CD8-positive, alpha-beta memory T cell (primary cell): Measurements from ENCODE around the gene FCF1. TPM values are rescaled to one million over a fixed set of nuclear protein-coding genes. Genes with fewer than 3 reads are reported as not detected.
A peak's percentile ranks its signal among the peaks of the same experiment; 100 is the strongest.

Source experiments
- CTCF ChIA-PET: fragments of 350-600 bp; sonication (Branson Sonifier 250); formaldehyde crosslinking; loops from one replicate; lab custom pipeline; 2021; ENCODE audit warnings: antibody characterized with exemption; lab: Charles Lee
- POLR2A ChIA-PET: fragments of 350-600 bp; sonication (Branson Sonifier 250); formaldehyde crosslinking; loops from one replicate; lab custom pipeline; 2021; ENCODE audit warnings: antibody characterized with exemption; lab: Charles Lee
- DNase-seq, 5 donors: peaks; one replicate each; pipeline versions ENCODE4 v3.0.0 to v3.0.0-alpha.2; 2020 to 2022; ENCODE audit warnings: mixed read lengths in 1 of 5
- H3K27ac ChIP-seq: one replicate; pipeline ENCODE4 v1.7.0; 2013; ENCODE audit warnings: low read depth, mild to moderate bottlenecking, low read length, moderate library complexity
- H3K27me3 ChIP-seq: 2 replicates; pipeline ENCODE4 v1.7.0; 2013; ENCODE audit warnings: low read length, mild to moderate bottlenecking; ENCODE audit not compliant: insufficient read depth, poor library complexity, severe bottlenecking
- H3K36me3 ChIP-seq: 2 replicates; pipeline ENCODE4 v1.7.0; 2013; ENCODE audit warnings: mild to moderate bottlenecking, low read length, moderate library complexity; ENCODE audit not compliant: insufficient read depth
- H3K4me1 ChIP-seq: 2 replicates; pipeline ENCODE4 v1.7.0; 2013; ENCODE audit warnings: mild to moderate bottlenecking, low read length, moderate library complexity; ENCODE audit not compliant: insufficient read depth
- H3K4me3 ChIP-seq: 2 replicates; pipeline ENCODE4 v1.7.0; 2013; ENCODE audit warnings: mild to moderate bottlenecking, low read length
- H3K9me3 ChIP-seq: 2 replicates; pipeline ENCODE4 v1.7.0; 2013; ENCODE audit warnings: mild to moderate bottlenecking, low read length
- H3K27ac Mint-ChIP-seq, 8 donors: one replicate each; pipeline ENCODE4 v1.8.0; 2020 to 2021; ENCODE audit warnings: mixed read lengths in 8 of 8, mild to moderate bottlenecking in 6 of 8, inconsistent platforms in 3 of 8, moderate library complexity in 3 of 8
- H3K27me3 Mint-ChIP-seq, 2 donors: one replicate each; pipeline ENCODE4 v1.8.0; 2020 to 2021; ENCODE audit warnings: mixed read lengths in 2 of 2, mild to moderate bottlenecking in 1 of 2, moderate library complexity in 1 of 2
- H3K36me3 Mint-ChIP-seq, 3 donors: one replicate each; pipeline ENCODE4 v1.8.0; 2020 to 2021; ENCODE audit warnings: mixed read lengths in 3 of 3, inconsistent platforms in 1 of 3, mild to moderate bottlenecking in 1 of 3
- H3K4me1 Mint-ChIP-seq, 3 donors: one replicate each; pipeline ENCODE4 v1.8.0; 2020 to 2021; ENCODE audit warnings: mixed read lengths in 3 of 3, inconsistent platforms in 1 of 3, mild to moderate bottlenecking in 1 of 3
- H3K4me3 Mint-ChIP-seq, 7 donors: one replicate each; pipeline ENCODE4 v1.8.0; 2020 to 2021; ENCODE audit warnings: mixed read lengths in 7 of 7, mild to moderate bottlenecking in 6 of 7, moderate library complexity in 4 of 7, inconsistent platforms in 2 of 7
- H3K9me3 Mint-ChIP-seq, 5 donors: one replicate each; pipeline ENCODE4 v1.8.0; 2020 to 2022; ENCODE audit warnings: mixed read lengths in 5 of 5, mild to moderate bottlenecking in 3 of 5, moderate library complexity in 2 of 5, inconsistent platforms in 1 of 5
- polyA plus RNA-seq: library from polyadenylated mRNA; unstranded; fragments of 300-500 nt; fragmentation: Illumina TruSeq; gene quantifications from one replicate; pipeline ENCODE4 v1.2.3, GENCODE V29; 2021
- total RNA-seq, 2 experiments: library from RNA; stranded (reverse); gene quantifications; one replicate each; pipeline ENCODE4 v1.2.3, GENCODE V29; 2021

FCF1 gene
- total and polyA plus RNA-seq, 3 experiments from 2014 or later, result 33.0 to 88.6 (median 87.2) TPM

DNA sequence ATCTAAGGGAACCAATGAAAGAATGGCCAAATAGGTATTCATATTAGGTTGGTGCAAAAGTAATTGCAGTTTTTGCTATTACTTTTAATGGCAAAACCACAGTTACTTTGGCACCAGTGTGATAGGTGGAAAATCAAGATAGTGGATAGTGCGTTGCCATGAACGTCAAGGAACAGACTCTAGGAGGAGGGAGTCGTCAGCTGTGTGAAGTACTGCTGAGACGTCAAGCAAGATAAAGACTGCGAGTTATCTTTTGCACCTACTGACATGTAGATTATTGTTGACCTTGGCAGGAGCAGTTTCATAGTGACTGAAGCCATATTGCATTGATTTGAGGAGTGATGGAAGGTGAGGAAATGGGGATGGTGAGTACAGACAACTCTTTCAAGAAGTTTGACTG is 58.5 kb downstream of the FCF1 start:
- Histone ChIP-seq H3K27ac (no peak overlapping the region), H3K36me3 (no peaks in the 10 kb centered on the region), H3K4me1 (peaks cover 34% of the 10 kb centered on the region), H3K27me3 (no peaks in the 10 kb centered on the region), H3K4me3 (no peak overlapping the region), H3K9me3 (no peaks in the 10 kb centered on the region)
- Mint-ChIP-seq H3K27ac (peak overlapping the region in 4 of 8 donors; percentile 11 to 84 (median 42)), H3K27me3 (no peaks in the 10 kb centered on the region), H3K9me3 (no peaks in the 10 kb centered on the region), H3K4me1 (peaks cover 46 to 75% (median 56%) of the 10 kb centered on the region in 3 donors), H3K36me3 (peaks cover 0 to 51% (median 10%) of the 10 kb centered on the region in 3 donors), H3K4me3 (no peak overlapping the region)
- ChIA-PET CTCF (no interaction called here), POLR2A (no interaction called here)
- no peak for DNase-seq

- POLR2A ChIA-PET, result no interaction called here
- Mint-ChIP-seq H3K4me3 (no peak overlapping the region), H3K27me3 (peaks cover 0 to 2% of the 10 kb centered on the region in 2 donors), H3K4me1 (peaks cover 21 to 48% (median 31%) of the 10 kb centered on the region in 3 donors), H3K27ac (peak overlapping the region in 7 of 8 donors; percentile 1 to 88 (median 39)), H3K36me3 (peaks cover 11 to 82% (median 26%) of the 10 kb centered on the region in 3 donors), H3K9me3 (no peaks in the 10 kb centered on the region)
- Histone ChIP-seq H3K27ac (no peak overlapping the region), H3K27me3 (no peaks in the 10 kb centered on the region), H3K4me3 (no peak overlapping the region), H3K9me3 (no peaks in the 10 kb centered on the region), H3K36me3 (peaks cover 26% of the 10 kb centered on the region), H3K4me1 (peaks cover 14% of the 10 kb centered on the region)
- peak in 1 of 5 donors; percentile 47 for DNase-seq
- CTCF ChIA-PET, result interaction anchor here (2.2 kb wide), 1 partner anchor 21 kb away, joined by 8 read pairs; the partner anchor contains the start of gene YLPM1
Measured at GRCh38 chr14:74784634-74785033, 71.7 kb downstream of the FCF1 start.

DNA sequence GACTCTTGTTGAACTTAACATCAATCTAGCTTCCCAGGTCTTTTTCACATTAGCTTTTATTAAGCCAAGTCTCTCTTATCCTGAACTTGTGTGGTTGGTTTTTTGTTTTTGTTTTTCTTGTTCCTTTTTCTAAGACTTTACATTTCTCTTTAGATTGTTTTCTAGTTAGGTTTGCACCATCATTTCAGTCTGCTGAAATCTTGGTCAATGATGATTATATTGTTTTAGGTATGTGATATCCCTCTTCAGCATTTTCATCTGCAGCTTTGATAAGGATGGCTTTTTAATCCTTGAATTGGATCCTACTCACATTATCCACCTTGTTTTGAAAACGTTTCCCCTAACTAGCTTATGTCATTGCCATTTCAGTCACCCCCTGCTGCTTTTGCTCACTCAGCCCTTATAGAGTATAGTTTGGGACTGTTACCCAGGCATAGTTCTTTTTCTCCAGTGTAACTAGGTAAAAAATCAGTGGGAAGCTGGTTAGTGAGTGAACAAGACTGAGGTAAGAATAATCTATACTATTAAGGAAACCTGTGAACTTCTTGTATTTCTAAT is 72.2 kb downstream of the FCF1 start:
- no peak for DNase-seq
- Histone ChIP-seq H3K9me3 (no peaks in the 10 kb centered on the region), H3K36me3 (peaks cover 26% of the 10 kb centered on the region), H3K4me1 (peaks cover 14% of the 10 kb centered on the region), H3K27me3 (no peaks in the 10 kb centered on the region), H3K4me3 (no peak overlapping the region), H3K27ac (no peak overlapping the region)
- ChIA-PET CTCF (interaction anchor here (2.2 kb wide), 1 partner anchor 22 kb away, joined by 8 read pairs; the partner anchor contains the start of gene YLPM1), POLR2A (no interaction called here)
- no peaks in the 10 kb centered on the region for H3K9me3 Mint-ChIP-seq
- H3K36me3 Mint-ChIP-seq, result peaks cover 11 to 81% (median 26%) of the 10 kb centered on the region in 3 donors
- peak overlapping the region; percentile 1 to 88 (median 64) for H3K27ac Mint-ChIP-seq
- no peak overlapping the region for H3K4me3 Mint-ChIP-seq
- peaks cover 0 to 2% of the 10 kb centered on the region in 2 donors for H3K27me3 Mint-ChIP-seq
- H3K4me1 Mint-ChIP-seq, result peaks cover 21 to 52% (median 31%) of the 10 kb centered on the region in 3 donors

GRCh38 chr14:74786796-74787315 is 73.9 kb downstream of the FCF1 start:
- Mint-ChIP-seq H3K27ac (peak overlapping the region in 4 of 8 donors; percentile 0 to 81 (median 34)), H3K27me3 (peaks cover 0 to 2% of the 10 kb centered on the region in 2 donors), H3K4me3 (no peak overlapping the region), H3K9me3 (peaks cover 0 to 4% (median 0%) of the 10 kb centered on the region in 5 donors), H3K36me3 (peaks cover 11 to 68% (median 26%) of the 10 kb centered on the region in 3 donors), H3K4me1 (peaks cover 24 to 56% (median 38%) of the 10 kb centered on the region in 3 donors)
- Histone ChIP-seq H3K4me3 (no peak overlapping the region), H3K9me3 (no peaks in the 10 kb centered on the region), H3K27me3 (no peaks in the 10 kb centered on the region), H3K4me1 (peaks cover 22% of the 10 kb centered on the region), H3K36me3 (peaks cover 11% of the 10 kb centered on the region), H3K27ac (no peak overlapping the region)
- ChIA-PET CTCF (interaction anchor here (1.7 kb wide), 1 partner anchor 175 kb away, joined by 3 read pairs; the partner anchor contains the start of gene LTBP2), POLR2A (no interaction called here)
- DNase-seq, result no peak

Other genes with a start within 250 kb of the FCF1 start
- 10 to 100 TPM; 17.1 to 18.3 TPM for gene NPC2, start 219.8 kb upstream of the FCF1 start, total RNA-seq
- 75.6 TPM for gene NPC2, start 219.8 kb upstream of the FCF1 start, polyA plus RNA-seq
- gene ISCA2, start 219.4 kb upstream of the FCF1 start, total RNA-seq, result 10 to 100 TPM; 26.7 to 28.6 TPM
- 77.8 TPM for gene ISCA2, start 219.4 kb upstream of the FCF1 start, polyA plus RNA-seq
- gene LTBP2, start 100.9 kb upstream of the FCF1 start, total RNA-seq, result under 1 TPM; 0.24 to 0.42 TPM
- 0.83 TPM for gene LTBP2, start 100.9 kb upstream of the FCF1 start, polyA plus RNA-seq
- gene AREL1, start 64 bp upstream of the FCF1 start, total RNA-seq, result 10 to 100 TPM; 37.0 to 37.7 TPM
- gene AREL1, start 64 bp upstream of the FCF1 start, polyA plus RNA-seq, result 28.6 TPM
- 10 to 100 TPM; 52.2 to 53.8 TPM for gene YLPM1, start 50.2 kb downstream of the FCF1 start, total RNA-seq
- 16.9 TPM for gene YLPM1, start 50.2 kb downstream of the FCF1 start, polyA plus RNA-seq
- gene PROX2, start 163.0 kb downstream of the FCF1 start, total RNA-seq, result under 1 TPM; 0.24 to 0.33 TPM
- gene PROX2, start 163.0 kb downstream of the FCF1 start, polyA plus RNA-seq, result not detected
- gene DLST, start 168.8 kb downstream of the FCF1 start, total RNA-seq, result 100 to 1,000 TPM; 160 to 161 TPM
- 8.8 TPM for gene DLST, start 168.8 kb downstream of the FCF1 start, polyA plus RNA-seq
- gene RPS6KL1, start 210.1 kb downstream of the FCF1 start, total RNA-seq, result 1 to 10 TPM; 4.8 to 5.0 TPM
- not detected for gene RPS6KL1, start 210.1 kb downstream of the FCF1 start, polyA plus RNA-seq
- under 1 TPM in 1 of 2 experiments, not detected in 1; 0.29 TPM for gene PGF, start 242.5 kb downstream of the FCF1 start, total RNA-seq
- not detected for gene PGF, start 242.5 kb downstream of the FCF1 start, polyA plus RNA-seq